Ectodermal cell (in vitro differentiated cells): ENCODE data around the gene SEC24D.

ENCODE experiments used
- H3K27ac ChIP-seq: 2 replicates; pipeline ENCODE4 v1.7.0; 2013; ENCODE audit warnings: mild to moderate bottlenecking, low read depth, low read length; ENCODE audit not compliant: insufficient read depth, poor library complexity, severe bottlenecking
- H3K27me3 ChIP-seq: 2 replicates; pipeline ENCODE4 v1.7.0; 2013; ENCODE audit warnings: mild to moderate bottlenecking, low read length; ENCODE audit not compliant: insufficient read depth, control insufficient read depth, poor library complexity, severe bottlenecking
- H3K36me3 ChIP-seq: one replicate; pipeline ENCODE4 v1.7.0; 2013; ENCODE audit warnings: low read length; ENCODE audit not compliant: control insufficient read depth, insufficient read depth
- H3K4me1 ChIP-seq: one replicate; pipeline ENCODE4 v1.7.0; 2013; ENCODE audit warnings: low read length; ENCODE audit not compliant: control insufficient read depth, insufficient read depth
- H3K4me3 ChIP-seq: 2 replicates; pipeline ENCODE4 v1.7.0; 2013; ENCODE audit warnings: low read depth, low read length, control low read depth; ENCODE audit not compliant: insufficient read depth
- H3K9me3 ChIP-seq: 2 replicates; pipeline ENCODE4 v1.7.0; 2013; ENCODE audit warnings: mild to moderate bottlenecking, low read length, moderate library complexity; ENCODE audit not compliant: control insufficient read depth
- WGBS, 2 experiments: methylation state at CpG; one replicate each; pipeline ENCODE4 v1.1.7; 2013; ENCODE audit warnings: missing lambda C conversion rate in 2 of 2; 5-methylcytosine and 5-hydroxymethylcytosine counted together

The SEC24D gene

DNA sequence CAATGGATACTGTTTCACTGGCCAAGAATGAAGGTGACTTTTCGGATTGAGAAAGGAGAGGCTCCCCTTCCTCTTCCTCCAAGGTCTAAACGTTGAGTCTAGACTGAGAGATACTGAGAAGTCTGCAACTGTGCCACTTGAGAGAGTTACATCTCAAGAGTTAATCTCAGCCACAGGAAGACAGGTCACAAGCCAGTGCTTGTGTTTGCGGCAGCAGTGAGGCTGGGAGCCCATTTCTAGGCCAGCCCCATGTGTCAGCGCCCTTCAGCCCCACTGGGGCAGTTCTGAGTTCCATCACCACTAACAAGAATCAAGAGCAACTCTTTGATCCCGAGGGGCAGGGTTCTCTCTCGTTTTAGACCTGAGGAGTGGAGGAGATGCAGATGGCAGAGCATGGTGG, 7.3 kb upstream of the SEC24D start:
- Histone ChIP-seq H3K27me3 (no peaks in the 10 kb centered on the region), H3K27ac (no peak overlapping the region), H3K36me3 (no peaks in the 10 kb centered on the region), H3K4me1 (no peaks in the 10 kb centered on the region), H3K4me3 (no peak overlapping the region), H3K9me3 (no peaks in the 10 kb centered on the region)
- 86 to 89% methylated on average over 6 of the region's 6 CpGs for WGBS, 2 experiments

DNA sequence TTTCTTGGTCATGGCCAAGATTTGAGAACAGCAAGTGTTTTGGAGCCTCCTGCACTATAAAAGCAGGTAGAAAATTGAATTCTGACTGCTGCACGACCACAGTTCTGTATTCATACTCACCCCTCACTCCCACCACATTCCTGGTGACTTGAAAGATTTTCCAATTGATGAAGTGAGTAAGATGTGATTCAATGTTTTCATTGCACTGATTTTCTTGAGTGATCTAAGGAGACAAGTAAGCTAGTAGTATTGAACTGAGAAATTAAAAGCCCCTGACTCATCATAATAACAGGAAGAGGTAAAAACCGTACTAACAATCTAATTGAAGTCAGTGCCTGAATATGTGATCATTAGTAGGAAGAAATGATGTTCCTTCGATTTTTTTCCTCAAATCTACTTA, 6.1 kb upstream of the SEC24D start:
- Histone ChIP-seq H3K27ac (no peak overlapping the region), H3K9me3 (no peaks in the 10 kb centered on the region), H3K36me3 (no peaks in the 10 kb centered on the region), H3K4me3 (no peak overlapping the region), H3K4me1 (no peaks in the 10 kb centered on the region), H3K27me3 (no peaks in the 10 kb centered on the region)
- WGBS, 2 experiments, result 100% methylated on average over 1 to 2 of the region's 3 CpGs

DNA sequence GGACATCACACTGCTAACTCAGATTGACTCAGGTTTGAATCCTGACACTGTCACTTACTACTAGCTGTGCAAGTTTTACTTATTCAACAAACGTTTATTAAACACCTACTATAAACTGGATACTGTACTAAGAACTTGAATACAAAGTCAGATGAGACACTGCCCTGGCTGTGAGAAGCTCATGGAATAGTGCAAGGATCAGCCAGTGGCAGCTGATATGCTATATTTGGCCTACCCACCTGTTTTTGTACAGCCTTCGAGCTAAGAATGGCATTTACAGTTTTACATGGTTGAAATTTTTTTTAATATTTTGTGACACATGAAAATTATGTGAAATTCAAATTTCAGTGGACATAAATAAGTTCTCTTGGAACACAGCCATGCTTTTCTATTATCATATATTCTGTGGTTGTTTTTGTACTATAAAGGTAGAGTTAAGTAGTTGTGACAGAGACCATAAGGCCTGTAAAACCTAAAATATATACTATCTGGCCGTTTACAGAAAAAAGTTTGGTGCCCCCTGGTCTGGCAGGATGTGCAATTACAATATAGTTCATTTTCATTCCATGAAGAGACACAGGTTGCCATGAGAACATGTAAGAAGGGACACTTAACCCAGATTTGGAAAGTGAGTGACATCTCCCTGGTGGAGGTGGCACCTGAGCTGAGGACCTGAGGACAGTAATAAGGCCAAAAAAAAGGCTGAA, 3.4 kb upstream of the SEC24D start:
- WGBS, 2 experiments, result 82 to 86% methylated on average over 2 to 3 of the region's 3 CpGs
- Histone ChIP-seq H3K36me3 (no peaks in the 10 kb centered on the region), H3K27me3 (no peaks in the 10 kb centered on the region), H3K4me1 (no peaks in the 10 kb centered on the region), H3K27ac (no peak overlapping the region), H3K4me3 (no peak overlapping the region), H3K9me3 (no peaks in the 10 kb centered on the region)

DNA sequence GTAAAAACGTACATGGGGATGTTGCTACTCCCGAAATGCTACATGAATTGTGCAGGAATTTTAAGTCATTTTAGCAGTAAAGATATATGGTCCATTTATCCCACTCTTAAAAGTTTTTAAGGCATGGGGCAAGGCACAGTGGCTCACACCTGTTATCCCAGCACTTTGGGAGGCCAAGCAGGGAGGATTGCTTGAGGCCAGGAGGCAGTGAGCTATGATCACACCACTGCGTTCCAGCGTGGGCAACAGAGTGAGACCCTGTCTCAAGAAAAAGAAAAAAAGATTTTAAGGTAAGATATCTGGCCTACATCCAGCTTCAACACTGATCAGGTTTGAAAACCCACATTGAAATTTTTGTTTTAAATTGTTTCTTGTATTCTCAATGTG, 1.2 kb upstream of the SEC24D start:
- H3K4me1 ChIP-seq, result no peaks in the 10 kb centered on the region
- H3K27me3 ChIP-seq, result no peaks in the 10 kb centered on the region
- H3K9me3 ChIP-seq, result no peaks in the 10 kb centered on the region
- H3K27ac ChIP-seq, result no peak overlapping the region
- peak overlapping the region; percentile 90 for H3K4me3 ChIP-seq
- WGBS, 2 experiments, result 74 to 86% methylated on average over 4 of the region's 4 CpGs
- no peaks in the 10 kb centered on the region for H3K36me3 ChIP-seq

DNA sequence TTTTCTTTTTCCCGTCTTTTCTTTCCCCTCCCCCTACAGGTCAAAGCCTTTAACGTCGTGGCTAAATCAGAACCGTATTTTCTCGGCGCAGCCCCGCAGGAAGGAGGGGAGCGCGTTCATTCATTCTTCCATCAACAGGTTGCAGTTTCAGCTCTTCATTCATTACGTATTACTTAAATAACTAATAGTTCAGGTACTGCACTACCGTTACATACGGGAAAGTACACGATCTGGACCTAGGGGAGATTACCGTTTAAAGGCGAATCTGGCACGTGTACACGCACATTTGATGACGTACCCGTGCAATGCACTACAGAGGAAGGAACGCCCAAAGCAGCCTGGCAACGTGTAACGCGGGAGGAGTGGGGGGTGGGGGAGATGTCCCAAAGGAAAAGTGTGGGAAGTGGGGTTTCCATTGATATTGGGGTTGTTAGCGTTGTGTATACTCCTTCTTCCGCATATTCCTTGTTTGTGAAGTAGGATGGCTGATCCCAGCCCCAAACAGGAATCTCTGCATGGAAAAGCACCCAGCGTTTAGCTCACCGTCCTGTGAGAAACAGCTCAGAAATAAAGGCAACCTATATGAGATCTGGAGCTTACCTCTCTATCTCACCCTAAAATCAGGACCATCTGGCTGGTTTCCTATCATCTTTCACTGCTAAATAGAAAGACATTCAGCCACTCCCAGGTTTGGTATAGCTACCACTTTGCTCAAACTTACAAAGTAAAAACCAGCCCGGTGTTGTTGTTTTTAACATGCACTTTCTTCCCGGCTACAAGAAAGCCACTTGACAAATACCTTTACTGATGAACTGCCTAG, 585 bp upstream of the SEC24D start:
- peak overlapping the region; percentile 58 for H3K27ac ChIP-seq

DNA sequence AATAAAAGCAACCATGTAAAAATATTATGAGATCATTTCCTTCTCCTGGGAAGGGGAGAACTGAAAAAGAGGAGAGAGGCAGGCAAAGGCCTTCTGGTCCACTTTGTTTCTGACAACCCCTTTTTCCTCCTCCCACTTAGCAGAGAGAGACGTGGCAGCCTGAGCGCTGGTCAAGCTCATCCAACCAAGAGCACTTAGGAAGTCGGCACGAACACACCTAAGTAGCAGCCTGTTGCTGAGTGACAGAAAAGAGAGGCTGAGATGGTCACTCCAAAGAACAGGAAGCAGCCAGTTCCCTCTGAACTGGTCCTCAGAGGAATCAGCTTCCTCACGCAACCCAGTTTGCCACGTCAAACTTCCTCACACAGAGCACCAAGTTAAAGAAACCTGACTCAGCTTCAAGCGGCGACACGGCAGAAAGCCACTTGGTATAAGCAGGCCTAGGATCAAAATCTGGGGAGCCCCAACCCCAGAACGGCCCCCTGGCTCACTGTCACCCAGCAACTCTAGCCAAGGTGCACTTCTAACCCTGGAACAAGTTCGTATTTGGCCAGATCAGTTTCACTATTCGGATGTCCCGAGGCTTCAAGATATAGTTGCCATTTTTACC, 861 bp downstream of the SEC24D start:
- no peaks in the 10 kb centered on the region for H3K36me3 ChIP-seq
- no peaks in the 10 kb centered on the region for H3K27me3 ChIP-seq
- no peaks in the 10 kb centered on the region for H3K4me1 ChIP-seq
- no peaks in the 10 kb centered on the region for H3K9me3 ChIP-seq
- H3K4me3 ChIP-seq, result peak overlapping the region; percentile 90
- no peak overlapping the region for H3K27ac ChIP-seq
- WGBS, 2 experiments, result 1 to 2% methylated on average over 13 of the region's 13 CpGs

More for the DNA sequence above, 585 bp upstream of the SEC24D start:
- Histone ChIP-seq H3K4me1 (no peaks in the 10 kb centered on the region), H3K36me3 (no peaks in the 10 kb centered on the region), H3K27me3 (no peaks in the 10 kb centered on the region), H3K9me3 (no peaks in the 10 kb centered on the region), H3K4me3 (peak overlapping the region; percentile 90)
- WGBS, 2 experiments, result 9% methylated on average over 29 of the region's 29 CpGs

DNA sequence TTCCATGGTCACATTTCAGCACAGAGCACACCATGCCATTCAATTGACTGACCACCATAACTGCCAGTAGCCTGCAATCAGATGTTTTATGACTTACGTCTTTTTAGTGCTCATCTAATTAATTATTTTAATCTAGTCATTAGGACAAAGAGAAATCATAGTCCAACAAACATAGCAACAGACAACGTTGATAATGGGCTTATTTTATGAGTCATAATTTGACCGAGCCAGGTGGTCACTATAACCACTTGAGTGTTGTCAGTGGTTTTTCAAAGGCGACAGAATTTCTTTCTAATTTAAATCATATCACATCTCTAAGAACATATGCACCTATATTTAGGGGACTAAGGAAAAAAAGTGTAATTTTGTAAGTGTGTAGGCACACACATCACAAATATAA, 1.9 kb downstream of the SEC24D start:
- Histone ChIP-seq H3K9me3 (no peaks in the 10 kb centered on the region), H3K27ac (no peak overlapping the region), H3K4me1 (no peaks in the 10 kb centered on the region), H3K4me3 (no peak overlapping the region), H3K27me3 (no peaks in the 10 kb centered on the region), H3K36me3 (no peaks in the 10 kb centered on the region)
- 91 to 93% methylated on average over 2 to 3 of the region's 4 CpGs for WGBS, 2 experiments

DNA sequence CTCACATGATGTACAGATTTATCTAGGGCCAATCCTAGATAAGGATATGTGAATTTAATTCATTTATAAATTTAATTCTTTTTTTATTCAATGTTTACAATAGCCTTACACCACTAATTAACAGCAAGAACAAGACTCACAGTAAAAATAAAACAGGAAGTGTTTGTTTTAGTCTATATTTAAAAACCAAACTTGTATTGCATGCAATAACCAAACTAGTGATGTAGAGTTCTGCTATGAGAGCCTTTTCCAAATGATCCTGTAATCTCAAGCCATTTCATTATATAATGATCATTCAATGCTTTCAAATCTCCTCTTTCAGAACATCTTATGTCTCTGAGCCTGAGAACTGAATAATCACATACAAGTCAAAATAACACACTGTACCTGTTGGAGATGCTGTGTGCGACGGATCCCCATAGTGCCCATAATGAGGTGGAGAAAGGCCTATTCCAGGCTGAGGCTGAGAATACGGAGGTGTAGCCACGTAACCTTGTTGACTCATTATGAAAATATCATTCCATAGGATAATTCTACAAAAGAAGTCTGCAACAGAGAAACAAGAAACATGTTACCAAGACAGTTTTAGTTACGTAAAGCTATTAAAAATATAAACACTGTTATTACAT, 2.6 kb downstream of the SEC24D start:
- WGBS, 2 experiments, result 82 to 93% methylated on average over 4 to 5 of the region's 5 CpGs
- H3K4me1 ChIP-seq, result no peaks in the 10 kb centered on the region
- H3K36me3 ChIP-seq, result no peaks in the 10 kb centered on the region
- no peak overlapping the region for H3K4me3 ChIP-seq
- H3K9me3 ChIP-seq, result no peaks in the 10 kb centered on the region
- H3K27ac ChIP-seq, result no peak overlapping the region
- no peaks in the 10 kb centered on the region for H3K27me3 ChIP-seq

DNA sequence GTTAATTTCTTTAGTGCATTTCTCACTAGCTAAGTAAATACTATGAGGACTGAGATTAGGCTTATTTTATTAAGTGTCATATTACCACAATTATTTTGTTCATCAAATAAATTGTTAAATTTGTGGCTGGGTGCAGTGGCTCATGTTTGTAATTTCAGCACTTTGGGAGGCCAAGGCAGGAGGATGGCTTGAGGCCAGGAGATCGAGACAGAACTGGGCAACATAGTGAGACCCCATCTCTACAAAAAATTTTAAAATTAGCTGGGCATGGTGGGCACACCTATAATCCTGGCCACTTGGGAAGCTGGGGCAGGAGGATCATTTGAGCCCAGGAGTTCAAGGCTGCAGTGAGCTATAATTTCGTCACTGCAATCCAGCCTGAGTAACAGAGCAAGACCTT, 6.8 kb downstream of the SEC24D start:
- no peak overlapping the region for H3K4me3 ChIP-seq
- no peak overlapping the region for H3K27ac ChIP-seq
- H3K4me1 ChIP-seq, result no peaks in the 10 kb centered on the region
- no peaks in the 10 kb centered on the region for H3K27me3 ChIP-seq
- 94 to 96% methylated on average over 2 of the region's 2 CpGs for WGBS, 2 experiments
- no peaks in the 10 kb centered on the region for H3K36me3 ChIP-seq
- H3K9me3 ChIP-seq, result no peaks in the 10 kb centered on the region
